ENCODE measurements around the gene LRRTM4.

DNA sequence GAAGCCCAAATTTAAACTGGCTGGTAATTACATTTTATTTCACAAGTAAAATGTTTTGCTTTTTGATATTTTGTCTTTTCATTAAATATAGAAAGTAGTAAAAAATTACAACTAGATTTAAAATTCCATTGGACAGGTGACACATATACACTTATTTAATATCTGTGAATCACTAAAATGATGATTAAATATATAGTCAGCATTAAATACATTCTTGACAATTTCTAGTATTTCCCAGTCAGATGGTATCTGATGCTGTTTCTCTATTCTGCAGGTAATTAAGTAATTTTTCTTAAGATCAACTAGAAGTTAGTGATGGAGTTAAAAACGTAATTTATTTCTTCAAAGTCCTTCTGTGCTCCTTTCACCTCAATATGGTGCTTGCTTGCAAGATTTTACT lies 237.8 kb downstream of the LRRTM4 start:
- TF ChIP-seq CTCF (conservative IDR thresholded peaks at IDR 0.05 in 1 of 2, IDR thresholded peaks at IDR 0.05 in 1 of 2; ENCODE audit: low read depth in 1 of 2, low read length in 2 of 2) (no peak), EZH2 (IDR thresholded peaks at IDR 0.05; ENCODE audit: low read length, missing control alignments) (no peak)
